Activated naive CD4-positive, alpha-beta T cell treated with Interleukin-2 at 50 U/mL for 16 hours (primary cell): ENCODE results near the gene AGAP5.

ENCODE experiments used
- DNase-seq: peaks from one replicate; pipeline ENCODE4 v3.0.0-alpha.2; 2020

AGAP5 gene

DNA sequence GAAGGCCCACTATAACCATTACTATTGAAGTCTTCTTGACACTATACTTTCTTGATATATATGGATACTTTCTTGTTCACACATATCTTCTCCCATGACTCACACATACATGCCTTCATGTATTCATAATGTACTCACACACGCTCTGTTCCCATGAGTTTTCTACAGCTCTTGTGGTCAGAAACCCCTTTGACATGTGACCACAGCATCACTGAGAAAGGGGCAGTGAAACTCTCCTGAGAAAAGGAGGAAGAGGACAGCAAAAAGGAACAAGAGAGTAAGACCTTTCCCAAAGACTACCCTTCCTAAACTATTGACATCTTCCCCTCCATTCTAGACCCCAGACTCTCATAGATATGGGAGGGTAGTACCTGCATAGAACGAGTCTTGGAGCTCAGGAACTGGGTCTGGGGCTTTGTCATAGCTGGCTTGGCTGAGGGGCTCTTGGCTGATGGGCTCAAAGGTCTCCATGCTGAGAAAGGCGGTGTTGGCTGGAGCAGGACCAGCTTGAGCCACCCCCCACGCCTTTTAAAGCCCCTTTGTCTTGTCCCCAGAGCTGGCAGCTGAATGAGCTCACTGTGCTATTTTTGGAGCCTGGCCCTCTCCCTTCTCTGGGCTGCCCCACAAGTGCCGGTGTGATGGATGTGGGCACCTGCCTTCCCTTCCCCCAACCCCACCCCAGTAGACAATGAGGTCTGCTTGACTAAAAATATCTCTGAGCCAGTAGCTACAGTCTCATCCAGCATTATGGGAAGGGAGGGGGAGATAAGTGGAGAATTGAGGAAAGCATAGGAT is 47.2 kb downstream of the AGAP5 start:
- no peak for DNase-seq

DNA sequence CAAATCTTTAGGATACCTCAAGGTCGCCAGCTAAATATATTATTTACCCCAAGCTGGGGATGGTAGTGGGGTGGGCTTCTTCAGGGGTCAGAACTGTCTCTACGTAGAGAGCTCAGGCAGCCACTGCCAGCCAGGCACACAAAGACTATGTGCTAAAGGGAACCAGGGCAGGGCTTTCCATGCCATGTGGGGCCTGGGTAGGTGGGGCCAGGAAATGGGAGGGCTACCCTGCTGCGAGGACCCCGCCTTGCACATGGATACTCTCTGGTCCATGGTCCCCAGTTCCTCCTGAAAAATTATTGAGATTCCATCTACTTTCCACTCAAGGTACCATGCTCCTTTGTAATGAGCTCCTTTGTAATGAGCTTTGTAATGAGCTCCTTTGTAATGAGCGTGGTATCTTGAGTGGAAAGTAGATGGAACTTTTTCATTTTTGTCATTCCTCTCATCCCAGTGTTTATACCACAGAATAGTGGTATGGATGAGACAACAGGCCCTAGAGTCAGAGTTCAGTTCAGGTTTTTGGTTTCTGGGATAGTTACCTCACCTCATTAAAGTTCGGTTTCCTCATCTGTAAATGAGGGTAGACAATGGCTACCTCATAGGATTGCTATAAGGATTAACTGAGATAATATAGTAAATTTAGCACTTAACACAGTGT is 47.9 kb downstream of the AGAP5 start:
- no peak for DNase-seq

DNA sequence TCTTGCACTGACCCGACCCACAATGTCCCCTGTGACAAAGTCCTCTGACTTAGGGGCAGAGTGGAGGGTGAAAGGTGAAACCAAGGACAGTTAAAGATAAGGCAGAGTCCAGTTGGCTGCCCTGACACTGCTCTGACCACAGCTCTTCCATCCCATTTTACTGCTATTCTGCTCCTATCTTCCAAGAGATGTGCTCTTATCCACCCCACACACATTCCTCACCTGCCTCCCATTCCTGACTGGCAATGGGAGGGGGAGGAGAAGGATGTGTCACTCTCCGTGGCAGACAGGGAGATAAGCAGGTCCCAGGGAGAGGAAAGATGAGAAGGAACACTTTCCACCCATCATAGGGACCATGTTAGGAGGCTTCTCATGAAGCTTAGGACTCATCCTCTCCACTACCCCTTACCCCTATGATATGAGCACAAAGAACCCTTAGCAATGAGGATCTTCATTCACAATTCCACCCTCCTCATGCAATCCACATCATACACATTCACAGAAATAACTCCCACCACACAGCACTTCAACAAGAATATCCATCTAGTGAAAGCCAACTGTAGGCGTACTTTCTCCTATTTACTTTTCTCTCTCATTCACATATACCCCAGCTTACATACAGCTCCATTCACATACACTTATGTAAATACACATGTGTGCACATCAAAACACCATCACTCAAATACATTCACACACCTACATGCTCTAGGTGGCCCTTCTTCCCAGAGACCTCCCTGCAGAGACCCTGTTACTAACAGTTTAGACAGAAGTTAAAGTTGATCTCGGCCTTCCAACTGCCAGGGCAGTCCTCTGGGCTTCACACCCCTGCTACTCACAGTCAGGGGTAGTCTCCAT is 48.7 kb downstream of the AGAP5 start:
- DNase-seq, result no peak

DNA sequence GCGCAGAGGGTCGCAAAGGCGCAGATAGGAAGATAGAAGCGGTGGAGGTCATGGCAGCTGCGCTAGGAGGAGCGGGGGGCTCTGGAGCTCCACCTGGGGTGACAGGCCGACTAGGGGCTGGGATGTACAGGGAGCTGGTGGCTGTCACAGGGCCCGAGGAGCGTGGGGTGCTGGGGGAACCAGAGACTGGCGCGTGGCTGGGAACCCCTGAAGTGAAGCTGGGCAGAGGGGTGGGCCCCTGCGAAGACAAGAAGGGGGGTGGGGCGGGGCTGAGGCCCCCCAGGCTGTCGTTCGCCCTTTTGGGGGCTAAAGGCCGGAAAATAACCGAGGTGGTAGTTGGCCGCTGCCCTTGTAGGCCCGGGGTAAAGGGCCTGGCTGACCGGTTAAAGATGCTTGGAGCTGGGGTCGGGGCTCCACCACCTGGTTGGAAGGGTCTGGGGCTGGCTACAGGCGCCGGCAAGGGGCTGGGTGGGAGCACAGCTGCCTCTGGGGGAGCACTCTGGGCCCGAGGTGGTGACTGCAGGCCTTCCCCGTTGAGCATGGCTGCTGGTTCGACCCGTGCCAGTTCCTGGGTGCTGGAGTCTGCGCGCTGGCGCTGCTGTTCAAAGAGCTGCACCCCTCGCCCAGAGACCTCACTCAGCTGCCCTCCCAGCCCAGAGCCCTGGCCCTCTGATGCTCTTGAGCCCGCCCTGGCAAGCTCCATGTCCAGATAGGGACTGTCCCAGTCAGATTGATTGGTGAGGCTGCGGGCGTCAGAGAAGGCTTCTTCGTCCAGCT is 49.8 kb downstream of the AGAP5 start:
- no peak for DNase-seq

DNA sequence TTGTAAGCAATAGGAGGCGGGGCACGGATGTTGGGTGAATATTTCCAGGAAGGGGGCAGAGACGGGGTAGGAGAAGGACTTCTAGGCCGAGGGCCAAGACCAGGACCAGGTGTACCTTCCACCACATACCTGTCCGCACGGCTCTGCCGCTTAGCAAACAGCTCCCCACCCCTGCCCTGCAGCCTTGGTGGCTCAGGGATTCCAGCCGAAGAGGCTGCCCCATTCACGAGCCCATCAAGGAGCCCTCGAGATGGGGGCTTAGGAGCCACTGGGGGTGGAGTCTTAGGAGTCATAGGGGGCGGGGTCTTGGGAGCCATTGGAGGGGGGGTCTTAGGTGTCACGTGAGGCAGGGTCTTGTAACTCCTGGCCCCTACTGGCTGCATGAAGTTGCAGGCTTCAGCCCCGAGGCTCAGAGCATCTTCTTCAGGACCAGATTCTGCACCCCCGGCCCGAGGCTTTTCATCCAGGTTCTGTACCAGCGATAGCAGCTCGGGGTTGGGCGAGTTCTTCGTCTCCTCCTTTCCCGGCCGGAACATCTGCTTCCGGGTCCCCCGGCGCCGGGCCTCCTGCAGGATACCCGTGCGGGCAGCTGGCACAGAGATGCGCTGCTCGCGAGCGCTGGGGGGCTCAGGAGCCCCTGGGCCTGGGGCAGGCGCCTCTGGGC is 50.6 kb downstream of the AGAP5 start:
- peak; percentile 16 for DNase-seq

DNA sequence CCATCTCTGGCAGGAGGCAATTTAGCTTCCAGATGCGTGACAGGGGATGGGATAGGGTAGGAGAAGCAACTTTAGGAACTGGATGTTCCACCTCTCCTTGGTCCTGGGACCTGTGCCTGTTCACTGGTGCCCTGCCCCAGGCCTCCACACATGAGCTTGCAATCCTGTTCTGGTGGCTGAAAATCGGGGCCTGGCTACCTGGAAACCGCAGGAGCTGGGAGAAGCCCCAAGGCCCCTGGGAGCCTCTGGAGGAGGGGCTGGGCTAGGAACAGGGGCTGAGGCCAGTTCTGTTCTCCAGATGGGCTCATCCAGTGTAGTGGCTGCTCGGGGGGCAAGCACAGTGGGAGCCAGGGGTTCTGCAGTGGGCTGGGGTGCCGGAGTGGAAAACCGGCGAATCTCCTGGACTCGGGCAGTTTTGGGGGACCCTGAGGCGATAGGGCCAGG is 51.3 kb downstream of the AGAP5 start:
- DNase-seq, result no peak

DNA sequence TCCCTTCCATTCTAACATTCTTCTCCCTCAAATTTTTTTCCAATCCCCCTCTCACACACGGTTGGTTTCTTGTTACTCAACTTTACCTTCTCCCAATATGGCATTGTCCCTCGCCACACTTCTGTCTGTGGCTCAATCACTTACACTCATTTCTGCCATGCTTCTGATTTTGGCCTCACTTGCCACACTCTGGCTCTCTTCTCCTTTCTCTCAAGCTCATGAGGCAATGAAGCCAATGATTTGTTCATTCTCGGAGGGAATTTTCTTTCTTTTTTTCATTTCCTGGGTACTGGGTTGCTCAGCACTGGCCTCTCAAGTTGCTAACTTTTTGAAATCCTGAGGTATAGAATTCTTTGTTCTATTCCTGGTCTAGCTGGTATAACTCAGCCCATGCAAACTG is 52.7 kb downstream of the AGAP5 start:
- no peak for DNase-seq

DNA sequence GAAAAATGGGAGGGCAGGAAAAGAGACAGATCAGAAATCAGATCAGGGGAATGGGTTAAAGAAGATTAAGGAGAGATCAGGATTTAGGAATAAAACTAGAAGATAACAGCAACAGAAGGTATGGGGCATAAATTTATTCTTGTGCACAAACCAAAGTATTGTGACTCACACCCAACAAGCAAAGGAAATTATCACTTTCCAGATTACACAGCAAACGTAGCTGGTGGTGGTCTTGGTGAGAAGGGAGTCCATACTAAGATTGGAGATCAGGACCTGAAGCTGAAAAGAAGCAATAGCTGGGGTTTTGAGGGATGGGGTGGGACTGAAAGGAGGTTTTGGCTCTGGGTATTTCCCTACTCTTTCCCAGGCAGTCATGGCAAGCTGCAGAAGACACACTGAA is 53.1 kb downstream of the AGAP5 start:
- no peak for DNase-seq

DNA sequence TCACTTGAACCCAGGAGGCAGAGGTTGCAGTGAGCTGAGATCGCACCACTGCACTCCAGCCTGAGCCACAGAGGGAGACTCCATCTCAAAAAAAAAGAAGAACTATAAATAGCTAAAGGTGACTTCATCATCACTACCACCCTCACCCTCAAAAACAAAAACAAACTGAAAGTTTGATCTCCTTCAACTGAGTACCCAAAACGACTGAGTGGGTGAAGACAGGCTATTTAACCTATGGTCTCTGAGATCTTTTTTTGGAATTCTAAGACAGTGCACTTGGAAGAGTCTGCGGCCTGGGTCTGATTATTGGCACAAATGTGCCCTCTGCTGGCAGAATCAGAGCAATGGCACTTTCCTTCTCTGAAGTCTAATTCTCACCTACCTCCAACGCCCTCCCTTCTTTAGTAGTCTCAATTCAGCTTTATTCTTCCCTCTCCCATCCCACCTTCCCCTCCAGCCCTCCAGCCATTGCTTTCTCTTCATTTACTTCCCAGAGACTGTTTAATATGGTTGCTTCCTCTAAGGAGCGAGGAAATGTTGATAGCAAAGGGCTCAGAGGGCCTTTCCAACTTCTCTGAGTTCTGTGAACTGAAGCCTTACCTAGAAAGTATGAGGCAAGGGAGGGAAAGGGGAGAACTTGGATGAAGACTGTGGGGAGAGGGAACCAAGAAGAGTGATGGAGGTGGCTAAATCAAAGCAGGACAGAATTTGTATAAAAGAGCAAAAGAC is 53.7 kb downstream of the AGAP5 start:
- peak; percentile 46 for DNase-seq

DNA sequence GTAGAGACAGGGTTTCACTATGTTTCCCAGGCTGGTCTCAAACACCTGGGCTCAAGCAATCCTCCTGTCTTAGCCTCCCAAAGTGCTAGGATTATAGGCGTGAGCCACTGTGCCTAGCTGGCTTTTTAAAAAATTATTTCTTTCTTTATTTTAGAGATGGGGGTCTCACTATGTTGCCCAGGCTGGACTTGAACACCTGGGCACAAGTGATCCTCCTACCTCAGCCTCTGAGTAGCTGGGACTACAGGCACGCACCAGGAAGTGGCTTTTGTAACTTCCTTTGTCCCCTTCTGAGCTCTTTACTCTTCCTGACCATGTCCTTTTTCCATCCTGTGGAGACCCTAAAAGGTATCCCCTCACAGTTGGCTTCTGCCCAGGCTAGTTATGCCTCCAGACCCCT is 54.5 kb downstream of the AGAP5 start:
- no peak for DNase-seq

DNA sequence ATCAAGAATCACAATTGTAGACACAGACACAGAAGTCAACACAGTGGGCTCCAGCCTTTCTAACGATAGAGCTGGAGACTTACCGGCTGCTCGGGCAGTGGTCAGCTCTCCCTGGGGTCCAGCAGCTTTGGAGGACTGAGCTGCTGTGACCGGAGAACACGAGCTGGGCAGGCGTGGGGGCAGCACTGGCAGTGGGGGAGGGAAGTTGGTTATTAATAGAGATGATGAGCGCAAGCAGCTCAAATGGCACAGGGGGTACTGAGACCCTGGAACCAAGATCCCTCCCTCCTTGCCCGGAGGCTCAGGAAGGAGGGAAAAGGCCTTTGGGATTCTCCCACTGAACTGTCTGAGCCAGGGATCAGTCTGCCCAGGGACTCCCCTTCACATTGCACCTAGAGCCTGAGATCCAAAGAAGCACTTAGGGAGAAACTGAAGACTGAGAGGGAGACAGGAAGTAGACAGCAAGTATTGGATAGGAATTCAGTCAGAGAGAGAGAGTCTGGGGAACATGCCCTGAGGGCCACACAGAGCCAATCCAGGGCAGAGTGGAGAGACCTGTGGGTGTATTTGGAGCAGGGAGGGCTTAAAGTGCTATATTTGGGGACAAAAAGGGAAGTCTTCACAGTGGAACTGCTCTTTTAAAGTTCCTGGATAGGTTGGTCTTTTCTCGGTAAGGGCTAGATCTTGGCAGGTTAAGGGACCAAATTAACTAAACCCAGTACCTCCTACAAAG is 56.4 kb downstream of the AGAP5 start, which contains the start of gene MYOZ1:
TSS of gene MYOZ1 (minus strand) at position 147 of the 733 bp plus-strand sequence. CDS start 1,457 bp downstream, outside the sequence.
- no peak for DNase-seq

DNA sequence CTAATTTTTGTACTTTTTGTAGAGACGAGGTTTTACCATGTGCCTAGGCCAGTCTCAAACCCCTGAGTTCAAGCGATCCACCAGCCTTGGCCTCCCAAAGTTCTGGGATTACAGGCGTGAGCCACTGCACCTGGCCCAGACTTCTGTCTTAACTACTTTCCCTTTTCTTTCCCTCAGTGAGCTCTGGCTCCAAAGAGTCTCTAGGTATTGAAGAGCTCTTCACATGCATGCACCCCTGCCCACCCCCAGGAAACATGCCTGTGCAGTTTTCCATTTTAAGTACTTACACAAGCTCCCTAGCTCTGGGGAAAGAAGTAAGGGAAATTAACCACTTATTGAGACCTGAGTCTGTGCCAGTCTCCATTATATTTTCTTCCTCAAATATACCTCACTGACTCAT is 58.6 kb downstream of the AGAP5 start:
- DNase-seq, result no peak

DNA sequence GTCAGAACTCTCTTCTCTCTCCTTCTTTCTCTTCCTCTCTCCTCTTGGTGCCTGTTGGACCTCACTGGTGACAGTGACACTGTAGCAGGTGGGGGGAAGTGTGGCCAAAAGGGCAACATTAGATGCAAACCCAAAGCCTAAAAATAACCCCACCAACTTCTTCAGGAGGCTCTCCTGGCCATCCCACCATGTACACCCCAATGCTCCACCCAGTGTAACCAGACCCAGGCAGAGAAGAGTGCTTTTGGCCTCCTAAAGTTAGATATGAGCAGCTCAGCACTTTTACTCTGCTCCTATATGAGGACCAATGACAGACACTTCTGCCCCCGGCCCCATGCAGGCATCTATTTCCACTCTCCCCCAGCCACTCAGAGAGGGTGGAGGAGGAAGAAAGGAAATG is 62.1 kb downstream of the AGAP5 start:
- DNase-seq, result no peak

DNA sequence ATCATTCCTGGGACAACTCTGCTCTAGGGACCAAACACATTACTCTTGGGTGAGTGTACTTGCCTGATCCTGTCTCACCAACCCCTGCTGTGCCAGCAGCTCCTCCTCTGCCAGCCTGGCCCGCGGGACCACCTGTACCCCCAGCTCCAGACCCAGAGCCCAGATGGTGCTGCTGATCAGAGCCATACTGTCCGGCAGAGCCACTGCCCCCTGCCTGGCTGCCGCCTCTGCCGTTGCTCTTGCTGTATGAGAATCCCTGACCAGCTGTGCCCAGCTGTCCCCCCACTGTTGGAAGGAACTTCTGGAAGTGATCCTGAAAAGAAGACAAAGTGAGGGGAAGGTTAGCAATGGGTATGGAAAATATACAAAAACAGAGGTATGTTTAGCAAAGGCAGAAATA is 63.5 kb downstream of the AGAP5 start:
- no peak for DNase-seq

DNA sequence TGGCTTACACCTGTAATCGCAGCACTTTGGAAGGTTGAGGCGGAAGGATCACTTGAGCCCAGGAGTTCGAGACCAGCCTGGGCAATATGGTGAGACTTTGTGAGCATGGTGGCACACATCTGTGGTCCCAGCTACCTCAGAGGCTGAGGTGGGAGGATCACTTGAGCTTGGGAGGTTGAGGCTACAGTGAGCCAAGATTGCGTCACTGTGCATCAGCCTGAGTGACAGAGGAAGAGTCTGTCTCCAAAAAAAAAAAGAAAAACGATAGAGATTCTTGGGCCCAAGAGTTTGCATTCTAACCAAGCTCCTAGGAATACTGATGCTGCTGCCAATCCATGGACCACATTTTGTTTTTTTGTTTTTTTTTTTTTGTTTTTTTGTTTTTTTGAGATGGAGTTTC is 68.7 kb downstream of the AGAP5 start:
- DNase-seq, result no peak

DNA sequence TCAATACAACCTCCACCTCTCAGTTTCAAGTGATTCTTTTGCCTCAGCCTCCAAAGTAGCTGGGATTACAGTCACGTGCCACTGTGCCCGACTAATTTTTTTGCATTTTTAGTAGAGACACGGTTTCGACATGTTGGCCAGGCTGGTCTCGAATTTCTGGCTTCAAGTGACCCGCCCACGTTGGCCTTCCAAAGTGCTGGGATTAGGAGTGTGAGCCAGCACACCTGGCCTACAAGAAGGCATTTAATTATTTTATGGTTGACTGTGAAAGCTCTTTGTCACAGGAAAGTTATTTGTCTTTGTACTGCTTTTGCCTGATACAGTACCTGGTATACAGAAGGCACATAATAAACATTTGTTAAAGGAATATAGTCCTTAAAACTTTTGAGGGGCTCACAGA is 69.5 kb downstream of the AGAP5 start:
- no peak for DNase-seq

DNA sequence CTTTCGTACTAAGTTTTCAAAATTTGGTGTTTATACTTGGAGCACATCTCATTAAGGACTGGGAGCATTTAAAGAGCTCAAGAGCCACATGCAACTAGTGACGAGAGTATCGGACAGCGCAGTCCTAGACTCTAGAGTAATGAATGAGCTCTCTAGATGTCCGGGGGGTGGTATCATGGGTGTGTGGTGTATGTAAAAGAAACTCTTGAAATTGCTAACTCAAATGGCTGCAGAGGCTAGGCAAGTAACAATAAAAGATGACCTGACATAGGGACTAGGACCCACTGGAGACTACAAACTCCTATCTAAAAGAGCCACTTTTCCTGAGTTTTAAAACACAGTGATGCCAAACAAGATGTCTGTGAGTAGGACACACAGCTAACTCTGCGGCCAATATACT is 70.6 kb downstream of the AGAP5 start:
- DNase-seq, result no peak

DNA sequence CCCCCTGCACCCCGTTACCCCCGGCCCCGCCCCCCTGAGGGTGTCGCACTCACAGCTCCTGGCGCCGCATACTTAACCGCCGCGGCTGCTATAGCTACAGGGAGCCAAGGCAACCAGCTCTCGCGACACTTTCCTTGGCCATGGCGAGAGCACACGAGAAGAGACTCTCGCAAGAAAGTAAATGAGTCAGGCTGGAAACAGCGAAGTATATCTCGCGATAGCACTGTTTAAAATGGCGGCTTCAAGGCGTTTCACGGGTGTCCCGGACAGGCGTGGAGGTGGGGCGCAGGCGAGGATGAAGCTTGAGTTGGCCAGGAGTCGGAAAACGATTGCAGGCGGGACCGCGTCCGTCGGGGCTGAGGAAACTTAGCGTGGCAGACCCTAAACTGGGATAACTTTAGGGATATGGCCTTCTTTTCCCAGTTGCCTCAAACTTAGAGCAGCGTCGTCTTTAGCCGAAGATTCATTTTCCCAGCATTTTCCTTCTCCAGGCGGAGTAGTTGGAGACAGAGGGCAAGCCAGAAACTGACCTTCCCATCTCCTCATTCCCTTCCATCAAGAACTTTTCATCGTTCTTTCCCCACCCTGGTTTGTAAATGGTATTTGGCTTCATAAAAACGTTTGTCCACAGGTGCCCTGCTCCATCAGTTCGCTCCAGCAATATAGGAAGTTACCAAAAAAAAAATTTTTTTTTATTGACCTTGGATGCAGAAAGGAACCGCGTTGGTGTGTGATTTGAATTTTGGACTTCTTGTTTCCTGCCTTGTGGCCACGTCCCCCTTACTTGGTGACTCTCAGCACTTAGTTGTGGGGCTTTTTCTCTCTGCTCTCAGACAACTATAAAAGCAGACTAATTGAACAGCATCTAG is 71.8 kb downstream of the AGAP5 start:
- DNase-seq, result peak; percentile 92

DNA sequence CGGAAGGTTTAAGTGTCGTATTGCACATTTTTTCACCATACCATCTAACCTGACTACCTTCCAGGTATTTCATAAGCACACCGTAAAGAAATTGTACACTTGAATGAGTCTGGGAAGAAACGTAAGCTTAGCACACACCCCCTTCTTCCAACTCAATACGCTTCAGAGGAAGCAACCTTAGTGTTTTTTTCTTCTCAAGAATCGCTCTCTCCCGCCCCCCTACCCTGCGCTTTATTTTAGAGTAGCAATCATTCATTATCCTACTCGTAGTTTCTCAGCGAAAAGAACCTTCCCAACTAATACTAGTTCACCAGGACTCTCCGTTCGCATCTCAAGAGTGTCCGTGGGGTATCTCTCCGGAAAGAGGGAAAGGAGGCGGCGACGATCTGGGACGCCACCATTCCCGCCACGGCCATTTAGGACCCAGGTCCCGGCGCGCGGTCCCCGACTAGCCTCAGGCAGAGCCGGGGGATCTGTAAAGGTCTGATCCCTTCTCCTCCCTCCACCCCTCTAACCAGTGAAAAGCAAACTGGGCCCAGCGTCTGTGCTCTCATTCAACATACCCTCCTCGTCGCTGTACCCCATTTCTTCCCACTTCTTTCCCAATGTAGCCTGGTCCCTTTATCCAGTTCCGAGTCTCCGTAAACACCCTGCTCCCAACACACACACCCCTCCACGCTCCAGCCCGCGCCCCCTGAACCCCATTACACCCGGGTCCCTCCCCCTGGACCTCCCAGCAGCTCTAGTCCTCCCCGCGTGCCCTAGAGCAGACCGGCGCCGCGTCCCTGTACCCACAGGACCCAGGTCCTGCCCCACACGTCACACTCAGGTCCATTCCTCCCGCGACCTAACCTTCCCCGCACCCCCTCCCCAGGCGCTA is 72.7 kb downstream of the AGAP5 start:
- no peak for DNase-seq
